ENCODE data around the gene SNED1.

The SNED1 gene

DNA sequence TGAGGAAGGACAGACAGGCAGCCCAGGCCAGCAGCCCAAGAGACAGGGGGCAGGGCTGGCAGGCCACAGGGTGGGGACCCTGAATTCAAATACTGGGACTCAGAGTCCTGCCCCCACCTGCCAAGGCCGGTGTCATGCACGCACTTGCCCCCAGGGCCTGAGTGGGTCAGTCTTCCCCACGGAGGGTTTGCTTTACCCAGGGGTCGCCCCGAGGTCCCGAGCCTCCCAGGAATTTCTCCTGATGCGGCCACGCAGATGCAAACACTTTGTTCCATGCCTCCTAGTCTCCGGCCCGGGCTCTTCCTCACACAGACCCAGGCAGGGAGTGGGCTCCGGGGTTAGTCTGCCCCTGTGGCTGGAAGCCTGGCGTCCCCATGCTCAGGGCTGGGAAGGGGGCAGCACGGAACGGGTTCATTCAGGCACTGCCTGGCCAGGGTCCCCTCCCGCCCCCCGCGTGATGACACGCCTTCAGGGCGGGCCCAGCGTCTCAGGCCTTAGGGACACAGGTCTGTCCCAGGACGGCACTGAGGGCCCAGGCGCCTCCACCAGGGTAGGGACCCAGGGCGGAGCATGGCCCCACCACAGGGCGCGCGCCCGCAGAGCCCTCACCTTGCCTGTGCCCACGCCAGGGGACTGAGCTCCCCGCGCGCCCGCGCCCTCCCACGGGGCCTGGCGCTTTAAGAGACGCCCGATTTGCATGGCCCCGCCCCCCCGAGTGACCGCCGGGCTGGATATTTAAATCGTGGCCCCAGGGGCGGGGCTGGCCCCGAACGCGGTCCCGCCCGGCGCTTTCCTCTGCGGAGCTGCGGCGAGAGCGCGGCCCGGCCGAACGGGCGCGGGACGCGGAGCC is at the start of gene SNED1:
Gene SNED1, plus strand, starts transcription at position 763 of the 850 bp plus-strand sequence. CDS start 220 bp downstream, outside the sequence.
- peak; percentile 25 for DNase-seq

DNA sequence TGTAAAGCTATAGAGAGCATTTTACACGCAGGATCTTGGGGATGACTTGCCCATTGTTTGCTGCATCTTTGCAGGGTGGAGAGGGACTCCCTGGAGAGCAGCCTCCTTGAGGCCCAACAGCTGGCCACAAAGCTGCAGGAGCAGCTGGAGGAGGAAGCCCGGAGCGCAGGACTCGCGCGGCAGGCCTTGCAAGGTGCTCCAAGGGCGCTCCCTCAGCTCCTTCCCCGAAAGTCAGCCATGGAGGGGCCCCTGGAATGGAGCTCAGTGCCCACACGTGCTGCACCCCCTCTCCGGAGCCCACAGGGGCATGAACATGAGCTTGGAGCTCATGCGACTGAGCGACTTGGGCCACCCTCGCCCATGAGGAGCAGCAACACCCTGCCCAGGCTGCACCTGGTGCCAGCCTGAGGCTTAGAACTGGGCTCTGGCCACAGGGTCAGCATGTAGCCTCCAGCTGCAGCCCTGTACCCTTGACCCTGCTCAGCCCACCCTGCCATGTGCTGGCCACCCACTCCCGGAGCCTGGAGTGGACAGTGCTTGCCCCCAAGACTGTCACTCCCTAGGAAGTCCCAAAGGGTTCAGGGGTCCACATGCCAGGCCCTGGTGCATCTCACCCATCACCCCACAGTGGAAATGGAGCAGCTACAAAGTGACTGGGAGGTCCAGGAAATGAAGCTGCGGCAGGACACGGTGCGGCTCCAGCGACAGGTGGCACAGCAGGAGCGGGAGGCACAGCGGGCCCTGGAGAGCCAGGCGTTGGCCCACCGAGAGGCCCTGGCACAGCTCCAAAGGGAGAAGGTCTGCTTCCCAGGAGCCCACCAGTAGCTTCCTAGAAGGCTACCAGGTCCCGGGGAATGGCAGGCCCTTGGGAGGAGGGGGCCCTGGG is 49.3 kb upstream of the SNED1 start:
- no peak for DNase-seq

DNA sequence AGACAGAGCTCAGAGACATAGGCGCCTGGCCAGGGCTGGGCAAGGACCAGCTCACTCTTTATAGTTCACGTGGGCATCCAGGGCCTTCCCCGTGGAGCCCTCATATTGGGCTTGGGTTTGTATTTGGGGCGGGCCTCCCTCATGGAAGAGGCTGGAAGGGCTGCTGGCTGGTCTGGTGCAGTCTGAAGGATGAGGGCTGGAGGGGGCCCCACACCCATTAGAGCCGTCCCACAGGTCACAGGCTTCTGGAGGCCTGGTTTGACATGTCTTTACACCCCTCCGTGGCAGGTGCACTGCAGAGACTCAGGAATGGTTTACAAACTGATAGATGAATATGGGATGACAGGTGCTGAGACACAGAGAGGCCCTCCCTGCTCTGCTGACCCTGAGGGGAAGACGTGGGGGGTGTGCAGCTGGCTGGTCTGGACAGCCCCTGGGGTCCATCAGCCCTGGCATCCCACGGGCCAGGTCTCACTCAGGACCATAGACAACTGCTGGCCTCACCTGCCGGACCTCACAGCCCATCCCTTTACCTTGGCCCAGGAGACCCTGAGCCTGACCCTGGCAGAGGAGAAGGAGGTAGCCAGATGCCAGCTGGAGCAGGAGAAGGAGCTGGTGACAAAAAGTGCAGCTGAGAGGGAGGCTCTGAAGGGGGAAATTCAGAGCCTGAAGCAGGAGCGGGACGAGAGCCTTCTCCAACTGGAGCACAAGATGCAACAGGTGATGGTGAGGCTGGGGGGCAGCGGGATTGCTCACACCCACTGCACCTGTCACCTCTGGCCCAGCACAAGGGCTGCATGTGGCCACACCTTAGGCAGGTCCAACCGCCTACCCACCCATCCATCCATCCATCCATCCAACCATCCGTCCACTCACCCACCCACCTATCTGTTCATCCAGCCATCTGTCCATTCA is 48.4 kb upstream of the SNED1 start:
- no peak for DNase-seq

DNA sequence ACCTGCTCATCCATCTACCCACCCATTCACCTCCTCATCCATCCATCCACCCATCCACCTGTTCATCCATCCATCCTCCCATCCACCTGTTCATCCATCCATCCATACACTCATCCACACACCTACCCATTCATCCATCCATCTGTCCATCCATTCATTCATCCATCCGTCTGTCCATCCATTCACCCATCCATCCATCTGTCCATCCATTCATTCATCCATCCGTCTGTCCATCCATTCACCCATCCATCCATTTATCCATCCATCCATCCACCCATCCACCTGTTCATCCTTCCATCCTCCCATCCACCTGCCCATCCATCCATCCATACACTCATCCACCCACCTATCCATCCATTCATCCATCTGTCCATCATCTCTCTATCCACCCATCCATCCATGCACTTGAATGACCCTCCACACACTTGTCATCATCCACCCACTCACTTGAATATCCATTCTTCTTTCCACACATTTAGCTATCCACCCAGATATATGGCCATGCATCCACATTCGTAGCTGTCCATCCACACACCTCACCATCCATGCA is 47.3 kb upstream of the SNED1 start:
- DNase-seq = no peak

DNA sequence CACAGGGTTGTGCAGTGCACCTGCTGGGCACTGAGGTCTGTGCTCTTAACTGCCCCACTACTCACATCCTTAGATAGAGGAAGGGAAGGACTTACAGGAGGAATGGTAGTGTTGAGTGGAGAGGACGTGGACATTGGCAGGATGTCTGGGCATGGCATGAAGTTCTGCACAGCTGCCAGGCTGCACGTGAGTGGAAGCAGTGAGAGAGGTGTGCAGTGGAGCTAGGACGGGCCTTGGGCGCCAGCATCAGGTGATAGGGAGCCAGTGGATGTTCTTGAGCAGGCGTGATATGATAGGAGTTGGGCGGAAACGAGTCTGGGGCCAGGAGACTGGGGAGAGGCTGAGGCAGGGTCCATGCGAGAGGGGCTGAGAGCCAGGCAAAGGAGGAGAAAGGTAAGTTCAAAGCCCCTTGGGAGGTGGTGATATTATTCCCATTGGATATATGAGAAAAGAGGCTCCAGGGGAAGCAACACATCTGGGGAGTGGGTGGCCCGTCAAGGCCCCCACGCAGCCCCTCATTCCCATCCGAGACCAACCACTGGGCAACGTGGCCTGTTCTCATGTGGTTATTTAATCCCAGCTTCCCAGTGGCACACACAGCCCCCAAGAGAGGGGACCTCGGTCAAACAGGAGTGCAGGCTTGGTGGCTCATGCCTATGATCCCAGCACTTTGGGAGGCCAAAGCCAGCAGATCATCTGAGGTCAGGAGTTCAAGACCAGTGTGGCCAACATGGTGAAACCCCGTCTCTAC is 45.7 kb upstream of the SNED1 start:
- DNase-seq = no peak

DNA sequence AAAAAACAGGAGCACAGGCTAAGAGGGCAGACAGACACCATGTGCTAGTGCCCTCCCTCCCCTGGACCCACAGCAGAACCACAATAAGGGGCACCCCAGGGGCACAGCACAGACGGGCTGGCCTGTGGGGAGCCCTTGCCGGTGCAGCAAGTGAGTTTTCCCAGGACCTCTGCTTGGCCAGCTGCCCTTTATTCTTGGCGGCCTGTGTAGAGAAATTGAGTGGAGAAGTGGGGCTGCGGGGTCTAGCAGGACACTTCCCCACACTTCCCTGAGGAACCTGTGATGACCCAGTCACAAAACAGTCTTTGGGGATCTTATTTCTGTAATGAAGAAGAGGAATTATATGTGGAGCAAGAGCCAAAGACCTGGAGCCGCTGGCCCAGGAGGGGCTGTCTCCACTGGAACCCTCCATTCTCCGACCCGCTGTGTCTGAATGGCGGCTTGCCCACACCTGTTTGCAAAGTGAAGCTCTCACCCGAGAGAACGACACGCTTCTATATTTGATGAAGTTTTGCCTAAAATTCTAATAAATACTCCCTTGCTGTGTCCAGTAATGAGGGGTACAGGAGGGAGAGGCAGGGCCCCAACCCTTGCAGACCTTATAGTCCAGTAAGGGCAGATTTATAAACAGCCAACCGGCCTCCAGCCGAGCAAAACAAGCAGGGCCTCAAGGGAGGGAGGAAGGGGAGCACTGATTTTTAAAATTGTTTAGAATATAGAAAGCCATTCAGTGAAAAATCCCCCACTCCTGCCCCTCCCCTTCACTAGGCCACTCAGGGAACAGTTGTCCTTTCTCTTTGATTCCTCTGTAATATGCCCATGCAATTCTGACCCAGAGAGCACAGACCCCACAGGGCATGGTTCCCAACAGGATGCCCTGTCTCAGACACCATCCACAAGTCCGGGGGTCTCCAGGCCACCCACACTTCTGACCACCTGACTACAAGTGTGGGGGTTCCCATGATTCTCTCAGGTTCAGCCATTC is 44.7 kb upstream of the SNED1 start:
- DNase-seq = no peak

DNA sequence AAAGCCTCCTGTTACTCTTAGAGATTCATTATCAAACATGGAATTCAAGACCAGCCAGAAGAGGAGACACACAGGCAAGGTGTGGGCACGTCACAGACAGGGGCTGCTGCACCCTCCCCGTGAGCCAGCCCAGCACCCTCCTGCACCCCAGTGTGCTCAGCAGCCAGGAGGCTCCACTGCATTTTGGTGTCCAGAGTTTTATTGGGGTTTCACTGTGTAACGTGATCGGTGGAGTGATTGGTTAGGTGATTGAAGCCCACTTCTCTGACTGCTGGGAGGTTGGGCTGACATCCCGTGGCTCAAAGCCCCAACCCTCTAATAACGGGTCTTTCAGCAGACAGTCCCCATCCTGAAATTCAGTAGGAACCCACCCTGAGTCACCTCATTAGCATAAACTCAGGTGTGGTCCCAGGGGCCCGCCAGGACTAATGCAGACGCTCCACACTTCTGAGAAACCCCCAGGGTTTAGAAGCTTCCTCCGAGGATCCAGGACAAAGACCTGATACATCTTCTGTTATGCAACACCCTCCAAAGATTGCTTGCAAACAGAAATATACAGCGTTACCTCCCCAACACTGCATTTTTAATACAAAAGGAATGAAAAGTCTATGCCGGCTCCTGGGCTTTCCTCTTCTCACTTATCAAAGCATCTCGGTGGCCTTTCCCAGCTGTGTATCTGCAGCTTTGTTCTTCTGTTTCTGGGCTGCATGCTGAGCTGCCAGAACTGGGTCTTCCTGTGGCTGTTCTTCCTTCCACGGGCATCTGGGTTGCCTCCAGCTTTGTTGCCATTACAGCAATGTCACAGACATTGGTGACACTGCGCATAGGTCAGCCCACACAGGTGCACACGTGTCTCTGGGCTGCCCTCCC is 43.7 kb upstream of the SNED1 start:
- DNase-seq = no peak

DNA sequence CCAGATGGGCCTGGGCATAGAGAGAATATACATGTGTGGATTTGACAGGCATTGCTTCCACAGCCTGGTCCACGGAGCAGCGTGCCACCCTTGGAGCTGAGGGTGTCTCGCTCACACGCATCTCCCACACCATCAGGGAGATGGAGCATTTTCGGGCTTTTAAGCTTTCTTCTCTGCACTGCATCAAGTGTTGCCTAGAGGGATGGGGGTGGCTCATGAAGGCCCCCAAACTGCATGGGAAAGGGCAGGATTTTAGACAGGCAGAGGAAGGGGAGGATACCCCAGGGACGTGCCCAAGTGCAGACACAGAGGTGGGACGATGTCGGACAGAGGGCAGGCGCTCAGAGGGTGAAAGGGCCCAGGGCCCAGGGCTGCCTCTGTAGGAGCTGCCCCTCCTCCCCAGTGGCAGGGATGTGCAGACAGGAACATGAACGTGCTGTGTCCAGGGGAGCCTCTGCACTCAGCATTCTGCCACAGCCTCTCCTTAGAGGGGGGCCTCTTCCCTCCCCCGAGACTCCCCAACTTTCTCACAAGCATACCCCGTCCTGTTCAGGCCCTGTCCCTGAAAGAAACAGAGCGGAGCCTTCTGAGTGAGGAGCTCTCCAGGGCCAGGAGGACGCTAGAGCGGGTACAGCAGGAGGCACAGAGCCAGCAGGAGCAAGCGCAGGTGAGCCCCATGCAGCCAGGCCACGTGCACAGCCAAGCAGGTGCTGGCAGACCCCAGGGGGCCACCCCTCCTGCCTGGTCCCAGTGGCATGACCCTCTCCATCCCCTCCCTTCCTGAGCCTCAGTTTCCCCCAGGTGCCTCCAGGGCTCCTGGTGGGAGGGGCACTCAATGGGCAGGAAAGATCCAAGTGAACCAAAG is 42.9 kb upstream of the SNED1 start:
- no peak for DNase-seq

DNA sequence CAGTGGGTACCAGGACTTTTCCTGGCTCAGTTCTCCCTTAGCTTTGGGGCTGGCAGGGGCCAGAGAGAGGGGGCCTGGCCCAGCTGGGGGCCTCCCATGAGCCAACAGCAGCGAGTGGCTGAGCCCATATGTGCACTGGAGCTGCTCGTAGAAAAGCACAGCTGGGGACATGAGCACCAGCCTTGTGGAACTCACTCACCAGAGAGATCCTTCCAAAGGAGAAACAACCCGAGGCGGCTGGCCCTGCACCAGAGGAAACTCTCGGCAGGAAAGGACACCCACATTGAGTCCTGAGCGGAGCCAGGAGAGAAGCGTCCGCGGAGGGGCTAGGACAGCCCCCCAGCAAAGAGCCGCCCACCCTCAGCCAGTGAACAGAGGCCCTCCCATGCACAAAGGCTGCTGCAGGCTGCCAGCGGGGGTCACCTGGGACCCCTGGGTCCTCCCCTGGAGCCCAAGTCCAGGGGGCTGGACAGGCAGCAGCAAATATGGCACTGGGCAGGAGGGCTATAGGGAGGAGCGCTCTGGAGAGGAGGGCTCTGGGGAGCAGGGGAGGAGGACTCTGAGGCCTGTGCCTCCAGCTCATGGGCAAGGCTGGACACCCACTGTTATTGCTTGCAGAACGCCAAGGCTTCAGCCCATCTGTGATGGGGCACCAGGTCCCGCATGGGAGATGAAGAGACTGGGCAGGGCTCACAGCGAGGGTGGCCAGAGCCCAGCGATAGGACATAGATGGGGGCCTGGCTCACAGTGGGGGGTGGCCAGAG is 42.1 kb upstream of the SNED1 start:
- DNase-seq = no peak

DNA sequence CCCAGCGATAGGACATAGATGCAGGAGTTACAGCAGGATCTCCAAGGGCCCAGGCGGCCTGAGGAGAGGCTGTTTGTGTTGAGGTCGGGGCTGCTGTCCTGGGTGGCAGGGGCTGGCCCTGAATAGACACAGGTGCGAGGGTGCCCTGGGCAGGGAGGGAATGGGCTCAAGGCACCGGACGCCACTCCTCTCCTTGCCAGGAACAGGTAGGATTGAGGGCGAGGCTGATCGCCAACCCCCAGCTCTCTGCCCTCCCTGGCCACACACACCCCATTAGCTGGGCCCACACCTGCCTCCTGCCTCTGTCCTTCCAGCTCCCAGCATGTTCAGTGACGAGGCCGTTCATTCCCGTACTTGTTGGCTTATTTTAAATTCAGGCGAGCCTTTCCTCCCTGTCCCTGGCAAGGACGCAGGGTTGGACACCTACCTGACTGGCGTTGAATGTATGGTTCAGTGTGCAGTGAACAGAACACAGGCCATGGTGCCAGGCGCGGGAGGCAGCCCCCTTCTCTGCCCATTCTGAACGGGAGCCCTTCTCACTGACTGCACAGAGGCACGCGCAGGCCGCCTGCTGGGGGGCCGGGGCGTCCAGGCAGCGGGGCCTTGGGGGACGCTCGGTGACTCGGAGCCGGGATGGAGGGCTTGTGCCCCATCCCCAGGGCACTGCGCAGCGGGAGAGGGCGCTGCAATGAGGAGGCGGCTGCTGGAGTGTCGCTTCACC is 41.3 kb upstream of the SNED1 start:
- DNase-seq = no peak

DNA sequence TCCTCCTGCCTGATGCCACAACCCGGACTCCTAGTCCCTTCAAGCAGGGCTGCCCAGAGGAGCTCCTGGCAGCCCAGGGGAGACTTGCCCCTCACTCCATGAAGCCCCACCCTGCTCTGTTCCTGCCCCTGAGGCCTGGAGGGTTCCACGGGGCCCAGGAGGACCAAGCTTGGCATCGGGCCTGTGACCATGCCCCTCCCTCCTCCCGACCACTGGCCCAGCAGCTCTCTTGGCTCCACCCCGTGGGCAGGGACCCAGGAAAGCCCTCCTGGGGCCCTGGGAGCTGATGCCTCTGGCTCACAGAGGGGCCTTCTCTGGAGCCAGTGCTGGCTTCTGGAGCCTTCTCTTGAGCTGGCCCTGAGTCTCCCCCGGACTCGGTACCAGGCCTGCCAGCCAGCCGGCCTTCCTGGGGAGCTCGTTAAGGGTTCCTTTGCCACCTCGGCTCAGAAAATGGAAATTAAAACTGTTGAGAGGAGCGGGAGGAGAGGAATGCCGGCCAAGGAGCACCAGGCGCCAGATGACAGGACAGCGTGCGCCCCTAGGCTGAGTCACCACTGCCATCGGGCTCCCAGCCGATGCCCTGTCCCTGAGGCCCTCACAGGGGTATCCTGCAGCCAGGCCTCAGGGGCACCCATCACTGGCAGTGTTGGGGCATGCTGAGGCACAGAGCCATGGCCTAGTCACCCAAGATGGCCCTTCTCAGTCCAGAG is 40.6 kb upstream of the SNED1 start:
- no peak for DNase-seq

DNA sequence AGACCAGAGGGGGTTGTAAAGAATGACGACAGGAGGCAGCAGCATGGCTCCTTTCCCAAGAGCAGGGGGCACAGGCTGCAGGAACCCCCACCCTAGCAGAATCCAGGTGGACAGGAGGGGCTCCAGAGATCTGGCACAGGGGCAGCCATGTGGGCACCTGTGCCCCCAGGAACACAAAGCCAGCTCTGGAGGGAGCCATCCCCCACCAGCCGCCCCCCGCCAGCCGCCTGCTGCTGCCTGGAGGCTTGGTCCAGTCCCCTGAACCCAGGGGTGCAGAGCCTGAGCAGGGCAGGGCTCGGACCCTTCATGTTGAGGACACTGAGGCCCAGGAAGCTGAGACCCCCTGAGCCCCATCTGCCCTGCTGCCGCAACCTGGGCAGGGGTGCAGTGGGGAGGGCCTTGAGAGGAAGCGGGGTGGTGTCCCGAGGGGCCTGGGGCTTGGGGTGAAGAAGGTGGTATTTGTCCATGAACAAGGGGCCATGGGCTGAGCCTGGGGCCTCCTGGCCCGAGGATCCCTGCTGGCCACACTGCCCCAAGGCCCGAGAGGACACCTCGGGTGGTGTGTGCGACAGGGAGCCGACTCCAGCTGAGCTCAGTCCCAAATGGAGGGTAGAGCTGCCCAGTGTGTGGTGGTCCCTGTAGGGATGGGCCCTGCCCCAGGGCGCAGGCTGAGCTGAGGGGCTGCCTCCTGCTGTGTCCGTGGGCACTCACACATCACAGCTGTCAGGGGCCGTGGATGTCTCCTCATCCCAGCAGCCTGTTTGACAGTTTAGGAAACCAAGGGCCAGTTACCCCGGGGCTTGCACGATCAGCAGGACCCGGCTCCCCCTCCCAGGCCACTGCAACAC is 39.8 kb upstream of the SNED1 start:
- no peak for DNase-seq

DNA sequence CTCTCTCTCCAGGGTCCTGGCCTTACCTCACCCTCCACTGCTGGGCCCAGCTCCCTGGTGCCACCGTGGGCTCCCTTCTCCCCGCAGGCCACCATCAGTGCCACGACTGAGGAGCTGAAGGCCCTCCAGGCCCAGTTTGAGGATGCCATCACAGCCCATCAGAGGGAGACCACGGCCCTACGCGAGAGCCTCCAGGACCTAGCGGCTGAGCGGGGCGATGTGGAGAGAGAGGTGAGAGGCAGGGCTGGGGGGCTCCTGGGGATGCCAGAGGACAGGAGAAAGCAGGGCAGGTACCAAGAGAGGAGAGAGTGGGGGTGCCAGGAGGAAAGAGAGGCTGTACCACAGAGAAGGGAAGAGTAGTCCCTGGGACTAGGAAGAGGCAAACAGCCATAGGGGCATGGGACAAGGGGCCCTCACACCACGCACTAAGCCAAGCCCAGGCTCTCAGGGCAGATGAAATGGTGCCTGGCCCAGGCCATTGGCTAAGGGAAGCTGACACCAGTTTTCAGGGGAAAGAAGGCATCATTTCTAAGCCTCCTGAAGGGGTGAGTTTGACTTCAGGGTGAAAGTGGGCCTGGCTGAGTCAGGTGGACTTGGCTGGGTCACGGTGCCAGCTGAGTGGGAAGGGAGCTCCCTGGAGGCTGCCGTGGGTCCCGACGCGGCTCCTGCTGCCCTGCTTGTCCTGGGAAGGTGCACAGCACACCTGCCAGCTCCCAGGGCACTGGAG is 39.0 kb upstream of the SNED1 start:
- no peak for DNase-seq

DNA sequence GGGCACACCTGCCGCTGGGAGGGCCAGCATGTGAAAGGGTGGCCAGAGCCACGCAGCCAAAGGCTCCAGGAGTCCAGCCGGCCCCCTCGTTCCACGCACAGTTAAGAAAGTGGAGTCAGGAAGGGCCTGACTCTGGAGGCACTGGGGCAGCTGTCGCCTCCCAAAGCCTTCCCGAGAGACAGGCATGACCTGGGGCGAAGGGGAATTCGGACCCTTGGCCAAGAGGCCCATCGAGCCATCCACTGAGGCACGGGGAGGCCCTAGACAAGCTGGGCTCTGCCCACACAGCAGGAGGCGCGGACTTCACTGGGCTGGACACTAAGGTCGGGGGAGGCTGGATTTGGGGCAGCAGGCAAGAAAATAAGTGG is 38.5 kb upstream of the SNED1 start:
- no peak for DNase-seq
